Fibroblast of the aortic adventitia (primary cell): ENCODE data around the gene ASIC1. TPM values are rescaled to one million over a fixed set of nuclear protein-coding genes. Genes with fewer than 3 reads are reported as not detected.
A peak's percentile ranks its signal among the peaks of the same experiment; 100 is the strongest.

Source experiments
- DNase-seq: peaks from one replicate; pipeline ENCODE4 v3.0.0-alpha.2; 2010; ENCODE audit warnings: low read depth
- H3K4me3 ChIP-seq: 2 replicates; pipeline ENCODE4 v1.5.1; 2011; ENCODE audit warnings: low read depth, mild to moderate bottlenecking, control low read depth, low read length, moderate library complexity
- total RNA-seq: library from RNA; depleted of rRNA; stranded (reverse); fragments of >200 nt; gene quantifications from 2 replicates; pipeline ENCODE4 v1.2.3, GENCODE V29; 2012; ENCODE audit warnings: low replicate concordance
- TF ChIP-seq, protein P1 (sequence below): IDR thresholded peaks from 2 replicates; pipeline ENCODE4 v1.5.1; 2011; ENCODE audit warnings: mild to moderate bottlenecking, low read length, control low read depth, inconsistent platforms; ENCODE audit not compliant: insufficient read depth

Gene ASIC1
- total RNA-seq, 1 donor, result 4.9 TPM

DNA sequence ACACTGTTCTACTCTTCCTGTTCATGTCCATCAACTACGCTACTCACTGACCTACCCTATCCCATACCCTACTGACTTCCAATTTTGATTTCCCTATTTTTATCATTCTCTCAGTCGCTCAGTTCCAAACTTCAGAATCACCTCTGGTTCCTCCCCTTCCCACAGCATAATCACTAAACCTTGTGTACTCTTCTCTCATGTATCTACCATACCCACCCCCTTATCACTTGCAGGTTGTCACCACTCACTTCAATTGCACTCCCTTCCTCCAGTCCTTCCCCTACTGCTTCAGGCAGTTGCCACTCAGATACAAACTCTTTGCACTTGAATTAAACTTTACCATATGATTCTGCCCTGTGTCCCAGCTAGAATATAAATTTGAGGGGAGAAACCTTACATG lies 38.4 kb upstream of the ASIC1 start:
- H3K4me3 ChIP-seq, result no peak overlapping the region
- DNase-seq, result no peak
- TF ChIP-seq, protein P1, sequence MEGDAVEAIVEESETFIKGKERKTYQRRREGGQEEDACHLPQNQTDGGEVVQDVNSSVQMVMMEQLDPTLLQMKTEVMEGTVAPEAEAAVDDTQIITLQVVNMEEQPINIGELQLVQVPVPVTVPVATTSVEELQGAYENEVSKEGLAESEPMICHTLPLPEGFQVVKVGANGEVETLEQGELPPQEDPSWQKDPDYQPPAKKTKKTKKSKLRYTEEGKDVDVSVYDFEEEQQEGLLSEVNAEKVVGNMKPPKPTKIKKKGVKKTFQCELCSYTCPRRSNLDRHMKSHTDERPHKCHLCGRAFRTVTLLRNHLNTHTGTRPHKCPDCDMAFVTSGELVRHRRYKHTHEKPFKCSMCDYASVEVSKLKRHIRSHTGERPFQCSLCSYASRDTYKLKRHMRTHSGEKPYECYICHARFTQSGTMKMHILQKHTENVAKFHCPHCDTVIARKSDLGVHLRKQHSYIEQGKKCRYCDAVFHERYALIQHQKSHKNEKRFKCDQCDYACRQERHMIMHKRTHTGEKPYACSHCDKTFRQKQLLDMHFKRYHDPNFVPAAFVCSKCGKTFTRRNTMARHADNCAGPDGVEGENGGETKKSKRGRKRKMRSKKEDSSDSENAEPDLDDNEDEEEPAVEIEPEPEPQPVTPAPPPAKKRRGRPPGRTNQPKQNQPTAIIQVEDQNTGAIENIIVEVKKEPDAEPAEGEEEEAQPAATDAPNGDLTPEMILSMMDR, result no peak

DNA sequence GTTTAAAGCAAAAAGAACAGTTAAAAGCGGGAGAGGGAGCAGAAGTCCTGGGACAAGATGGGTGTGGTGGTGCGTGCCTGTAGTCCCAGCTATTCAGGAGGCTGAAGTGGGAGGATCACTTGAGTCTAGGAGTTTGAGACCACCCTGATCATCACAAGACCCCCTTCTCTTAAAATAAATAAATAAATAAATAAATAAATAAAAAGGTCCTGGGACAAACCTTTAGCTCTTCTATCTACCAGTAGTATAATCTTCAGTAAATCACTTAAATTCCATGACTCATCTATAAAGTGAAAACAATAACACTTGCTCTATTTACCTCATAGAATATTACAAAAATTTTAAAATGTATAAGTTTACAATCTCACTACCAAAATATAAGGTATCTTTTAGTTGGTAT lies 37.9 kb upstream of the ASIC1 start:
- no peak overlapping the region for H3K4me3 ChIP-seq
- TF ChIP-seq, protein P1, result no peak
- no peak for DNase-seq

DNA sequence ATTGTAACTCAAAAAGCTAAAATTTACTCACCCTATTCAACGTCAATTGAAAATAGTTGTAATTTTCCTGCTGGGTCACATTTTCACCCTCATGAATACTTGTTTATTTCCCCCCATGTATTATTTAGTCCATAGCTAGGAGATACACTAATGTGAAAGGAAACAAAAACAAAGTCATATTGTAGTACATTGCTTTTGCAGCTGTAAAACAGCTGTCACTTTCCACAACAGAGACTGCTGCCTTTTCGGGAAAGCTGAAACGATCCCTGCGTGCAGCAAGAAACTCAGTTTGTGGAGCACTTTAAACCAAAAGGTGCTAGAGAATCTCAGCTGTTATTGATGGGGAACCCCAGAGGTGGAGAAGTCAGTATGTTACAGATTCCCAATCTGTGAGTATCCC lies 36.4 kb upstream of the ASIC1 start:
- no peak for DNase-seq
- TF ChIP-seq, protein P1, result no peak
- H3K4me3 ChIP-seq, result no peak overlapping the region

DNA sequence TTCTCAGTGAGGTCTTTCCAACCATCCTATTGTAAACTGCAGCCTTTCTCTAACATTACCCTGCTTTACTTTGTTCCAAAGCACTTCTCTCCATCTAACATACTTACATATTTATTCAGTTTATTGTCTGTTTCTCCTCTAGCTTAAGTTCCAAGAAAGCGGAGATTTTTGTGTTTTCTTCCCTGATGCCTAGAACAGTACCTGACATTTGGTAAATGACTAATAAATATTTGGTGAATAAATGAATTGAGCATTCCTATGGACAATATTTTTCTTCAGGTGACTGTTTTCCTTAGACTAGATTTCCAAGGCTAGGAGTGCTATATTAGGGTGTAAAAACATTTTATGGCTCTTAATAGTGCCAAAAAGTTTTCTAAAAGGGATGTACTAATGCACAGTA lies 34.5 kb upstream of the ASIC1 start:
- DNase-seq, result no peak
- no peak overlapping the region for H3K4me3 ChIP-seq
- TF ChIP-seq, protein P1, result no peak

DNA sequence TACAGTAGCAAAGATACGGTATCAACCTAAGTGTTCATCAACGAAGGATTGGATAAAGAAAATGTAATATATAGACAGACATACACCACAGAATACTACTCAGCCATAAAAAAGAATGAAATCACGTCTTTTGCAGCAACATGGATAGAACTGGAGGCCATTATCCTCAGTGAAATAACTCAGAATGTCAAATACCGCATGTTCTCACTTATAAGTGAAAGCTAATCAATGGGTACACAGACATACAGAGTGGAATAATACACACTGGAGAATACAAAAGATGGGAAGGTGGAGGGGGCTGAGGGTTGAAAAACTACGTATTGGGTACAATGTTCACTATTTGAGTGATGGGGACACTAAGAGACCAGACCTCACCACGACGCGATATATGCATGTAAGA lies 33.2 kb upstream of the ASIC1 start:
- peak overlapping the region; percentile 92 for H3K4me3 ChIP-seq
- DNase-seq, result no peak
- TF ChIP-seq, protein P1, result no peak

DNA sequence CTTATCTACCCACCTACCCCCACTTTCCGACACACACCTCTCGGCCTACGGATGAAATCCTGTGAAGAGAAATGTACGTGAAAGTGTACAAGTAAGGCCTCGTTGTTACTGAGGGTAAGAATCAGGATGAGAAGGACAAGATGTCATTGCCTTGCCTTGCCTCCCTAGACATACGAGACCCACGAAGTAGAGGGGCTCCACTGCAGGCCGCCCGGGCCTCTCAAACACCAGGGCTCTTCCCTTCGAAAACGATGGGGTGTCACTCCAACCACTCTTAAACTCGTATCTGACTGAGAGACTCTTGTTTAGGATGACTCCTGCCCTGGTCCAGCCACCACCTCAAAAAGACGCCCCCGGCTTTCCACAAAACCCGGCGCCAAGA lies 32.6 kb upstream of the ASIC1 start:
- TF ChIP-seq, protein P1, result no peak
- peak overlapping the region; percentile 92 for H3K4me3 ChIP-seq
- DNase-seq, result no peak
